ENCODE data around the gene RASGEF1C. TPM values are rescaled to one million over a fixed set of nuclear protein-coding genes. Genes with fewer than 3 reads are reported as not detected.
A peak's percentile ranks its signal among the peaks of the same experiment; 100 is the strongest.

The RASGEF1C gene
- polyA plus RNA-seq, 10 donors: 2.1 to 4.5 (median 2.8) TPM

DNA sequence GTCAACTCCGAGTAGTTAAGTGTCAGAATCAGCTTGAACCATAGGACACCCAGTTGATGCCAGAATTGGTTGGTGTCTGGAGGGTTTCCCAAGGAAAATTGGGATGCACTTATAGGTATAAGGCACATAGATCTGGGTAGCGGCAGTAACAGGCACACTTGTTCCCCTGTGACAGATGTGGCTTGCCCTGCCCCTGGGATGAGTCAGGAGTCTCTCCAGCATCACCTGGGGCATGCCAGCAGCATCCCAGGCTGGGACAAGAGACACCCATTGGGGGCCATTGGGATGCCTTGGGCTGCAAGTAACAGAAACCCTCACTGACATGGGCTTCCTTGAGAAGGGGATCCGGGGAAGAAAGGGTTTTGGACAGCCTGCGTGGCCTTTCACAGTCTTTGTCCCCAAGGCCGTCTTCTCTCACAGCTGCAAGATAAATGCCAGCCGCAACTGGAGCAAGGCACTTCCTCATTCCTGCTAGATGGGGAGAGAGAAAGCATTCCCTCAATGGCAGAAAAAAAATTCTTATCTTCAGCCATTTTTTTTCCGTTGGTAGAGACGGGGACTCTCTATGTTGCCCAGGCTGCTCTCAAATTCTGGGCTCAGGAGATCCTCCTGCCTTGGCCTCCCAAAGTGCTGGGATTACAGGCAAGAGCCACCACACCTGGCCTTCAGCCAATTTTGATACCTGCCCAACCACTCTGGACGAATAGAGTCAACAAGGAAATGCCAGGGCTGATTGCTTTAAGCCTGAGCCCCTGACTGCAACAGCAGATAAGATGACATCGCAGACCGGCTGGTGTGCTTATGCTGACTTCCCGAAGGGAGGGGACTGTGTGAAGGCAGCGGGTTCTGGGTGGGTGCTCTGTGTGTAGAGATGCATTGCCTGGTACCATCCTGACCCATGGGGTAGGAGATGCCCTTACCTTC, 124.1 kb downstream of the RASGEF1C start:
- DNase-seq: no peak

DNA sequence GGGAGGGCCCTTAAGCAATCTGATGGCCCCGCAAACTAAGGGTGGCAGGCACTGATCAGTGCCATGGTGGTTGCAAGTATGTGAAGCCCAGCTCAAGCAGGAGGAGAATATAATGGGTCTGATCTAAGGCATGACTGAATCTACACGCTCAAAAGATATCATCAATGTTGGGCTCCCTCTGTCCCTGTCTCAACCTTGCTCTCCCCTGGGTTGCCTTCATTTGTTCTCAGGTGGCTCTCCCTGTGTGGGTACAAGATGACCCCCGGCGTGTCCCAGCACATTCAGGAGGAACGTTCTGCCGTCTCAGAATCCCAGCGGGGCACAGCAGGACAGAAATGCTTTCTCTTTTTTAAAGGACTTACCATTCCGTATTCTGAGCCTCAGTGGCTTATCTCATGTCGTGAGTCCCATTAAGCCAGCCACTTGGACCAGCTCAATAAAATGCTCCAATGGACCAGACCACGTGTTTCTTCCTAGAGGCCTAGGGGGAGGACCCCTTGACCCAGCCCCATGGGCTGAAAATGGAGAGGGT, 125.4 kb downstream of the RASGEF1C start:
- no peak for DNase-seq

DNA sequence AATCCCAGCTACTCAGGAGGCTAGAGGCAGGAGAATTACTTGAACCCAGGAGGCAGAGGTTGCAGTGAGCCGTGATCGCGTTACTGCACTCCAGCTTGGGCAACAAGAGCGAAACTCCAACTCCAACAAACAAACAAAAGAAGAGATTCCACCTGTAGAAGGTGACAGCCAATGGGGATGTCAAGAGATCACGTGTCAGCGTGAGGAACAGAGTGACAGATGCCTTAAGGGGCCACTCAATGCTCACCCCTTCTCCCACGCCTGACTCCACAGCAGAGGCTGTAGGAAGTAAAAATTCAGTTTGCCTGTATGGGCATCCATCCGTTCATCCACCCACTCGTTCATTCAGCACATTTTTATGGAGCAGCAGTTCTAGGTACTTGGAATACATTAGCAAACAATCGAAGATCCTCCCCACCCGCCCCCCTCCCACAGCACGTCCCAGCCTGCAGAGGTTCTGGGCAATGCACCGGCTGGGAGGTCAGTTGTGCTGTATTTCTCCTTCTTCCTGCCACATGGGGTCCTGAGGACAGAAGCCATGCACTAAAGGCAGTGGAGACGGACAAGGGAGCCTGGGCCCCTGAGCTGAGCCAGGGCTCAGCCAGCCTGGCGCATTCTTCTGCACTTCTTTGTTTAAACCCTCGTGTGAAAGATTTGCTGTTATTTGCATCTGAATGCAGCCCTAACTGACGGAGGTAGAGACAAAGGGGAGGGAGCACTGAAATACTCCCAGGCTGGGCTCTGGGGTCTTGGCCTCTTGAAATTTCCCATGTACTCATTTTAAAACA, 126.2 kb downstream of the RASGEF1C start:
- no peak for DNase-seq

DNA sequence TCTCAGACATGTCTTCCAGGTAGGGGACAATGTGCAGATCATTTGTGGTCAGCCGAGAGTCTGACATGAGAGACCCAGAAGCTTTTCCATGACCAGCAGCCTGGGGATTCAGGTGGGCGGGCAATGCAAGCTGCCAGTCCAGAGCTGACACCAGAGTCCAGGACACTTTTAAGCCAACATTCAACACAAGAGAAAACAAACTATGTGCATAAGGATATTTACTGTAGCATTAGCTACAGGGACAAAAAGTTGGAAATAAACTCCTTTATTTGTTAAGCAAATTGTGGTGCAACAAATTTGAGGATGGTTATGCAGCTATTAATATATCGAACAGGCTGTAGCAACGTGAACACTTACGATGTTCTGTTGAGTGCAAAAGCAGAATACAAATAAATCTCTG, 127.5 kb downstream of the RASGEF1C start:
- DNase-seq: no peak

DNA sequence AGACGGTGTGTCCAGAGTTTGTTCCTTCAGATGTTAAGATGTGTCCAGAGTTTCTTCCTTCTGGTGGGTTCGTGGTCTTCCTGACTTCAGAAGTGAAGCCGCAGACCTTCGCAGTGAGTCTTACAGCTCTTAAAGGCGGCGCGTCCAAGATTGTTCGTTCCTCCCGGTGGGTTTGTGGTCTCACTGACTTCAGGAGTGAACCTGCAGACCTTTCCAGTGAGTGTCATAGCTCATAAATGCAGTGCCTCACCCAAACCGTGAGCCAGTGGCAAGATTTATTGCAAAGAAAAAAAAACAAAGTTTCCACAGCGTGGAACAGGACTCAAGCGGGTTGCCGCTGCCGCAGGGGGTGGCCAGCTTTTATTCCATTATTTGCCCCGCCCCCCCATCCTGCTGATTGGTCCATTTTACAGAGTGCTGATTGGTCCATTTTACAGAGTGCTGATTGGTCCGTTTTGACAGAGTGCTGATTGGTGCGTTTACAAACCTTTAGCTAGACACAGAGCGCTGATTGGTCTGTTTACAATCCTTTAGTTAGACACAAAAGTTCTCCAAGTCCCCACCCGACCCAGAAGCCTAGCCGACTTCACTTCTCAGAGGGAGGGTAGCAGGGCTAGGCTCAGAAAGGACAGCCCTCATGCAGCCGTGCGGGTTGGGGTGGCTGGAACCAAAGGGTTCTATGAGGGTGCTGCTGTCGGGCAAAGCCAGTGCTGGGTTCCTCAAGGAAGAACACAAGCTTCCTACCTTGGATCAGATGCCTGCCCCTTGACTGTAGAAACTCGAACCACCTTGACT, 128.3 kb downstream of the RASGEF1C start:
- DNase-seq: no peak

DNA sequence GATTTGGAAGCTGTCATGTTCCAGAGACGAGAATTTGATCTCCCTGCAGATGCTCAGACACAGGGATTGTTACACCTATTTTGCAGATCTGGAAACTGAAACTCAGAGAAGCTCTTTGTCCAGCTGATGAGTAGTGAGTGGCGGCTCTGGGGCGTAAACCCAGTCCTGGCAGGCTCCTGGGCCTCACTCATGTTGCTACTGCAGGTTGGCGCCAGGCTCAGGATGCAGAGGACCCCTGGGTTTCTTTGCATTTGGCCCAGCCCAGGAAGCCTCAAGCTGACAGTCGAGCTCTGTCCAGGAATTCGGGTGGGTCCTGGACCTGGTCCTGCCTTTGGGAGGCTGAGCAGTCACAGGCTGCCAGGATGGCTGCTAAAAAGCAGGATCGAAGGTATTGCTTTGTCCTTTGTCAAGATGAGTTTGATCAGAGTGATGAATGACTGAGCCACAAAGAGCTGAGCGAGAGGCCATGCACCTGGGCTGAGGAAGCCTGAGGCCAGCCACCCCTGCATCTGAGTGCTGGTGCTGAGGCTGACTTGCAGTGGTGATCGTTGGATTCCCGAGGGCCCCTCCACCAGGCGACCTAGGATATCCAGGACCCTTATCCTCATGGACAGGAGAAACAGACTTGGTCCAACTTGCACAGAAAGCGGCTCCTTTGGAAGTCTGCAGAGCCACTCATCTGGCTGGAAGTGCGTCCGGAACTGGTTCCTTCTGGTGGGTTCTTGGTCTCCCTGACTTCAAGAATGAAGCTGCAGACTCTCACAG, 129.1 kb downstream of the RASGEF1C start:
- DNase-seq: no peak

DNA sequence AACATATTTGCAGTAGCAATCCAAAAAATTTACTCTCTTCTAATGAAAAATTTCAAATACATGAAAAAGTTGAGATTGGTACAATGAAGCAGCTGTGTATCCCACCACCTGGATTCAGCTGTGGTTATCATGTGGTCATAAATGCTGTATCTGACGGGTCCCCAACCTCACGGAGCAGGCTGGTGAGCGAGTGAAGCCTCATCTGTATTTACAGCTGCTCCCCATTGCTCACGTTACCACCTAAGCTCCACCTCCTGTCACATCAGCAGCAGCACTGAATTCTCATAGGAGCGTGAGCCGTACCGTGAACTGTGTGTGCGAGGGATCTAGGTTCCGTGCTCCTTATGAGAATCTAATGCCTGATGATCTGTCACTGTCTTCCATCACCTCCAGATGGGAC, 130.7 kb downstream of the RASGEF1C start:
- no peak for DNase-seq

DNA sequence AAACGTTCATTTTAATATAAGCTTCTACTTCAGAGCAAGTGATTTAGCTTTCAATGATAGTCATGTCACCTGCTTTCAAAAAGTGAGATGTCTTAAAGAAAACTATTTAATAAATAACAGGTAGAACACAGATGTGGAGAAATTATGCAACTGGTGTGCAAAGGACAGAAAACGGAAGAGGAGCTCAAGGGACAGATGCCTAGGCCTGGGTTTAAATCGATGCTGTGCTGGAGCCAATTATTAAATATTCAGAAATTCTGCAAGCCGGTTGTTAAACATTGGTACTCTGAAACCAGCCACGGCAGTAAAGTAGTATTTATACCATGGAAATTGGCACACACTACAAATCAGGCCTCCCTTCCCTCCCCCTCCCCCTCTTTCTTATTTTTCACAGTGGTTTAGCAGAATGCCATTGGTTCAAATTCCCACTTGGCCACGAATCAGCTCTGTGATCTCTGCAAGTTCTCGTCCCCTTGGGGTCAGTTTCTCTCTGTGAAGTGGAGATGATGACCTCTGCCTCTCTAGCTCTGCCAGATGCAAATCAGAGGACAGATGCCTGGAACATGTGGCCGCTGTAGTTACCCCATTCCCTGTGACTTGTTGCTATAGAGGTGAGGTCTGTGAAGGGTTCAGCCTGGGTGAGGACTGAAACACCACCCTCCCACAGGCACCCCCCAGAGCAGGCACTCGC, 131.3 kb downstream of the RASGEF1C start:
- no peak for DNase-seq

DNA sequence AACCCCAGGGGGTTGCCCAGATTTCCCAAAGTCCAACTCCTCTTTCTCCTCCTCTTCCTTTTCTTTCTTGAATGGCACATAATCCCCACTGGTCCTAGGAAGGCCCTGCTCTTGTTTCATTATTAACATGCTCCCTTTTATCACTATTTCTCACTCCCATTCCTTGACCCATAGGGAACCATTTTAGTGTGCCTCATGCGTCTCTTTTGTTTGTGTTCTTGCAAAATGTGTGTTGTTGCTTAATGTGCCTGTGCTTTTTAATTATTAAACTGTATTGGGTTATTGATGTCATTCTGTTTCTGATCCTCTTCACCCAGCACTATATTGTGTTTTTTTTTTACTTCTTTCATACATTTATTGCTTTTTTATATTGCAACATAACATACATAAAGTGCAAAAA, 133.3 kb downstream of the RASGEF1C start:
- no peak for DNase-seq

DNA sequence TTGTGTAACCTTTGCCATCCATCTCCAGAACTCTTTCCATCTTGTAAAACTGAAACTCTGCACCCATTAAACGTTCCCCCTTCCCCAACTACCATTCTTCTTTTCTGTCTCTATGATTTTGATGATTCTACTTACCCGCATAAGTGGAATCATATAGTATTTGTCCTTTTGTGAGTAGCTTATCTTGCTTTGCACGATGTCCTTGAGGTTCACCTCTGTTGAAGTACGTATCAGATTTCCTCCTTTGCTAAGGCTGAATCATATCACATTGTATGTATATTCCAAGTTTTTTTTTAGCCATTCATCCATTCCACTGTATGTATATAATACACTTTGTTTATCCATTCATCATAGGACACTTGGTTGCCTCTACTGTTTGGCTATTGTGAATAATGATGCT, 134.5 kb downstream of the RASGEF1C start:
- no peak for DNase-seq

DNA sequence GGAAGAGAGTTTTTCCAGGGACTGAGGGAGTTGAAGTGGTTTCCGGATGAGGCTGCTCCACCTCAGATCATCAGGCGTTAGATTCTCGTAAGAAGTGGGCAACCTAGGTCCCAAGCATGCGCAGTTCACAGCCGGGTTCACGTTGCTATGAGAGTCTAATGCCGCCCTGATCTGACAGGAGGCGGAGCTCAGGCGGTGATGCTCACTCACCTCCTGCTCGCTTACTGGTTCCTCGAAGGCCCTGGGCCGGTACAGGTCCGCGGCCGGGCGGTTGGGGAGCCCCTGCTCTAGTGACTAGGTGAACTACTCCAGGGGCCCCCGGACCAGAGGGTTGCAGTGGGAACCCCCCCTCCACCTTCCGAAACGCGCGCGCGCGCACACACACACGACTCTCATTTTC, 136.5 kb downstream of the RASGEF1C start:
- DNase-seq: no peak

DNA sequence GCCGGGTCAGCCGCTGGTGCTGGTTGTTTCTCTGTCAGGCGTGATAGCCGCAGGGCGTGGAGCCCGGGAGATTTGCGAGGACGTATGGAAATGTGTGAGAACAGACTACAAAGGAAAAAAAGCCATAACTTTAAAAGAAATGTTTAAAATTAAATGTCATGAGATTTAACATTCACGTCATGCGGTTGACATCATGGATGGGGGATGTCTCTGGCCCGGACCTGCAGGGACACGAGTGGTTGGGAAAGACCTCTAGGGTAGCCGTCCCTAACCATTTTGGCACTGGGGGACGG, 136.8 kb downstream of the RASGEF1C start:
- DNase-seq: no peak

DNA sequence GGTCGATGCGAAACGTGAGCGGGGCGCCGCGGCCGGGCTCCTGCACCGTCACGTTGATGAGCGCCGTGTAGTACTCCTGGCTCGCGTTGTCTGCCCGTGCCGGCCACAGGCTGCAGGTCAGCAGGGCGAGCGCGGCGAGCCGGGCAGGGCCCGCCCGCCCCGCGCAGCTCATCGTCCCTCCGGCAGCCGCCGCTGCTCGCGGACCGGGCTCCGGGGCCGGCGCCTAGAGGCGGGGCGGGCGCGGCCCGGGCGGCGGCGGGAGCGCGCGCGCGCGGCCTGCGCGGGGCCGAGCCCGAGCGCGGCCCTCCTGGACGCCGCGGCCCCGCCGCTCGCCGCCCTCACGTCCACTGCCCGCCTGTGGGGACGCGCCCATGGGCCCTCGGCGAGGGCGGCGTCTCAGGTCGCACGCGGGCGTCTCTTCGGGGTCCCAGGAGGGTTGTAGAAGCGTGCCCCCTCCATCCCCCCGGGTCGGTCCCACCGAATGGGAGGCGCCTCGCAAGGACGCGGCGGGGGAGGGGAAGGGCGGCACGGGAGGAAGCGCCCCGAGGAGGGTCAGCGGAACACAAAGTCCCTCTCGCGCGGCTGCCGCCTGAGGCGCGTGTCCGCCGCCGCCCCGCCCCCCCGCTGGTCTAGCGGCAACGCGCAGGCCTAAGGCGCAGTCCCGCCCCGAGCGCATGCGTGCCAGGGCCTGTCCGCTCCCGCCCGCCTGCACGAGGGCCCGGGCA, 137.3 kb downstream of the RASGEF1C start, which contains the start of gene RNF130:
RNF130 (minus strand) TSS at position 229 of the 725 bp plus-strand sequence; CDS start at position 172, 57 bp downstream.
- peak; percentile 94 to 99 (median 96) for DNase-seq

DNA sequence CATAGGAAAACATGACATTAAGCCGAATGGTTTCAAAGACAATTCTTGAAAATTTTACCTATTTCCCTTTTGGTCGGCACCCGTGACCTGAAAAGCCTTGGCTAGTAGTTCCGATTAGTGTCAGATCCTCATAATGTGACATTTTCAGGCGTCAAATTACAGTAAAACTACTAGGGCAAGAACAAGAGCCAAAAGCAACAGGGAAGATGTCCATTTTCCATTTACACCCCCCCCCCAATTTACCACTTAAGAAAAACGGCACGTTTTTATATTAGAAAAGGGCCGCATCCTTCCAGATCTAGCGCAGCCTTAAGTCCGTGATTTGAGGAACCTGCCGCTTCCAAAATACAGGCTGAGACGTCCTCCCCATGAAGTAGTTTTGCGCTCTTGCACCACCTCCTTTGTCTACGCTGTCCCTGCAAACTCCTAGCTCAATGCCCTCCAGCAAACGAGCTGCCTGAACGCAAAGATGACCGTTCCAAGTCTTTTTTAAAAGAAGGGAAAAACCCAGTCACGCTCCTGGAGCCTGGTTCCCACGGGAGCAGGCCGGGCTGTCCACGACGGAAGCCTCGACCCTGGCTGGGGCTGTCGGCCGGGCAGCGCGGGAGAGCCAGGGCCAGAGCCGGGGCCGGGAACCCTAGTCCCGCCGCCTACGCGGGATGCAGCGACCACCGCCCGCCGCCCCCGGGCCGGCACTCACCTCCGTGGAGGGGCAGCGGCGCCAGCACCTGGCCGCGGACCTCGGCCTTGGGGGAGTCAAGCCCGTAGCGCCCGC, 138.1 kb downstream of the RASGEF1C start:
- DNase-seq: peak; percentile 37 to 90 (median 58)

DNA sequence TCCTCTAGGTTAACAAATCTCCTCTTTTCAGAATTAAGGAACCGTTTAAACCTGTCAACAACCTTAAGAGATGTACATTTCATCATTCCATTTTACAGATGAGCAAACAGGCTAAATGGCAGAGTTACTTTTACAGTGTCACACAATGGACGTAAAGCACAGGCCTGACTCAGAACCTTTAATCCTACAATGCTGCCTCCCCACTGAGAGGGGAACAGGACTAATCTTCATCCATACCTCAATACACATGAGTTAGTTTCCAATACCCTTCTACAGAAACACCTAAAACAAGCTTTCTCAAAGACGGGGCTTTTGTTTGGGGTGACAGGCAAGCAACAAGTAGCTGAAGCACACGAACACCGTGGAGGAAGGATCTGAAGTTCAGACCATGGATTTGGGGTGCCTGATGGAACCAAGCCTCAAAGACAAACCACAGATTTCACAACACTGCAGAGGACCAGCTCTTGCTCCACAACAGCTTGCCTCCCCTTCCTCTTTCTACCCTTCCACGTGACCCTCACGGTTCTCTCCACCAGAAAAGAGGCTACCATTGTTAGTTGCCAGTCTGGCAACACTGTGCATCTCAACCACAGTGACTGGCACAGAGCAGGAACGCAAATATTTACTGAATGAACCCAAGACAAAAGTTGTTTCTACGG, 139.3 kb downstream of the RASGEF1C start:
- peak in 2 of 3 donors; percentile 27 to 49 for DNase-seq

DNA sequence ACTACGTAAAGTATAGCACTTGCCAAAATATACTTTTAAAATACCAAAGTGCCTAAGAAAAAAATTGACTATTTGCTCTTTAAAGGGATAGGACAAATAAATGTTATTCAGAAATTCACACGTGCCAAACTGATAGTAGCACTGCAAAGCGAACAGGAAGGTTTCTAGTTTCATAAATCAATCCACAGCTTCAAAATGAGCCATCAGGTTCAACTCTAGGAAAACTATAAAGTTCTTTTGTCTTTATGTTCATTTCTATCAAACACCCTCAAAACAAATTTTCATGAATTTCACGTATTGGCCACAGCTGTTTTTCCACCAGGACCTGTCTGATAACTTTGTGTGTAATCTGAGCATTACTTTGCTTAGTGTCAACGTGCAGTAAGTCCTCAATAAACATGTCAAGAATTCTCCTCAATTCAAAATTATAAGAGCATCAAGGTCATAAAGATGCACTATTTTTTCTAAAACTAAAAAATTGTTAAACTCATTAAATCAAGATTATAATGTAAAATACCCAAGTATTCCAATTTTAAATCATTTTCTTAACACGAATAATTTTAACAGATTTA, 140.4 kb downstream of the RASGEF1C start:
- no peak for DNase-seq

DNA sequence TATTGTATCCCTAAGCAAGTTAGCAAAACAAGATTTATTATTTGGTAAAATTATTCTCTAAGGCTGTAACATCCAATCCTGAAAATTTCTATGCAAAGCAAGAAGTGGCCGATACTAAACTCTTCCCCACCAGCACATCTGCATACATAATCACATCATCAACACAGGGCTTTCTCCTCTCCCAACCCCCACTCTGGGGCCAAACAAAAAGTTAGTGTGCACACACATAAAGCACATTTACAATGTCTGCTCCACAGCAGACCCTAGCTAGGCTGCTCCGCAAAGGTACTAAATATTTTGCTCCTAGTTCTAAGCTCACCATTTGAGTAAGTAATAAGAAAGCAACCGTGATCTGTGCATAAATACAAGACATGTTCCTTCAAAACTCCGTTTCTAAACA, 141.0 kb downstream of the RASGEF1C start:
- DNase-seq: no peak

DNA sequence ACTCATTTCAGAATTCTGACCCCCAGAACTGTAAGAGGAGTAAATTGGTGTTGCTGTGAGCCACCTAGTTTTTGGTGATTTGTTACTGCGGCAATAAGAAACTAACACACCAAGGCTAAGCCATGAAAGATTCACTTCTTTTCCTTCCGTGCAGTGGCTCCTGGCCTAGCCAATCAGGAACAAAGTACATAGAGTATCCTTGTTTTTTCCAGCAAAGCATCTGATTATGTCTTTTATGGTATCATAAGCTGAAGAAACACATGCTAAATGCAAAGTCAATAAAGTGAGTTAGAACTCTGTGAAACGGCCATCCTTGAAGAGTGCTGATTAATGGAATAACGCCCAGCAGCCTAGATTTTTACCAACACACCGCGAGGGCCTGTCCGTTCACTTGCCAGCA, 148.8 kb downstream of the RASGEF1C start:
- DNase-seq: no peak

Measured in muscle of back (tissue), 11 donors.